H1 (cell line): ENCODE data around the gene NEU4.

ENCODE experiments used
- ATF2 ChIP-seq: IDR thresholded peaks from 2 replicates; pipeline ENCODE4 v1.6.1; 2012; ENCODE audit warnings: low read length, inconsistent platforms
- CEBPB ChIP-seq: IDR thresholded peaks from 2 replicates; pipeline ENCODE4 v1.6.1; 2012; ENCODE audit warnings: low read depth, low read length
- CTCF ChIP-seq, 3 experiments: IDR thresholded peaks; 1 replicate in 2 of 3; 2 replicates in 1 of 3; pipeline versions ENCODE4 v1.5.1 to v1.6.1; 2011; ENCODE audit warnings: low read length in 3 of 3, mild to moderate bottlenecking in 3 of 3, inconsistent platforms in 2 of 3, low read depth in 1 of 3, moderate library complexity in 1 of 3; ENCODE audit not compliant: insufficient read depth in 1 of 3; ENCODE audit errors: control extremely low read depth in 1 of 3
- EZH2 ChIP-seq: fragments of 200-600 bp; sonication (generic); IDR thresholded peaks from 2 replicates; pipeline ENCODE4 v1.7.1; 2012; ENCODE audit warnings: low read depth, mild to moderate bottlenecking, moderate library complexity, low read length, inconsistent platforms; ENCODE audit not compliant: severe bottlenecking
- POLR2A ChIP-seq, 2 experiments: IDR thresholded peaks; 1 replicate in 1 of 2; 2 replicates in 1 of 2; pipeline ENCODE4 v1.6.1; 2011; ENCODE audit warnings: low read depth in 2 of 2, low read length in 2 of 2, mild to moderate bottlenecking in 2 of 2; ENCODE audit errors: control extremely low read depth in 1 of 2
- RFX5 ChIP-seq: IDR thresholded peaks from 2 replicates; pipeline ENCODE4 v1.6.1; 2011; ENCODE audit warnings: low read depth, low read length, improper control_type of control experiment, borderline replicate concordance
- SIN3A ChIP-seq, 2 experiments: IDR thresholded peaks in 1 of 2; conservative IDR thresholded peaks in 1 of 2; 2 replicates each; pipeline ENCODE4 v1.6.1; 2011 to 2012; ENCODE audit warnings: low read length in 2 of 2, improper control_type of control experiment in 1 of 2, low read depth in 1 of 2, mild to moderate bottlenecking in 1 of 2
- TCF12 ChIP-seq: IDR thresholded peaks from 2 replicates; pipeline ENCODE4 v1.6.1; 2011; ENCODE audit warnings: low read depth, mild to moderate bottlenecking, low read length
- TF ChIP-seq, protein P1 (sequence below): IDR thresholded peaks from 2 replicates; pipeline ENCODE4 v1.6.1; 2012; ENCODE audit warnings: inconsistent platforms

DNA sequence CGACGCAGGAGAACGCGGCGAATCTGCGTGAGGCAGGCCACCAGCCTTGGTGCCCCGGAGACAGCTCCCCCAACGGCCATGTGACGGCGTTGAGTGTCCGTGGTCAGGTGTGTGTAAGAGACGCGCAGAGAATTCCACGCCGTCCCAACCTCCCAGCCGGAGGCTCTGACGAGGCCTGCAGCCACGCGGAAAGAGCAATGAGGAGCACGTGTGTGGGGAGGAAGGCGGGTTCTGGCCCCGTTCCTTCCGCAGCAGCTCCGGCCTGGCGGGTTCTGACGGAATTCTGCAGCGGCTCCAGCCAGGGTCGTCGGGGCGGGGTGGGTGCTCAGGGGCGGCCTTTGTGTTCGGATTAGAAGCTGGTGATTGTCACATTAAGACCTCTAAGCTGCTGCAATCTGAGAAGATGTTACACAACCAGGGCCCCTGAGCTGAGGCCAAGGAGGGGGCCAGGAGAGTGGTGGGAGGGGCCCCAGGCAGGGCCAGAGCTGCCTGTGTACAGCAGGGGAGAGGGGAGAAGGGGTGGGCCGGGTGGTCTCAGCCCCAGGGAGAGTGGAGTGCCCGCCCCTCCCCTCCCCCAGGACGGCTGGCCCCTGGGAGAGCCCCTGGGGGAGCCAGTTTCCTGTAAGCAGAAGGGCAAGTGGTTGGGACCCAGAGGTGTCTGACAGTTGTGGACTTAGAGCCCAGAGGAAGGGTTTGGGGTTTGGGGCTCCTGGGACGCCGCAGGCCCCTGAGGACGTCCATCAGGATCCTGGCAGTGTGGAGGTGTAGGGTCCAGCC lies 37.5 kb upstream of the NEU4 start:
- TF ChIP-seq CTCF (IDR thresholded peaks at IDR 0.05; ENCODE audit: control extremely low read depth in 1 of 3, insufficient read depth in 1 of 3, low read depth in 1 of 3, low read length in 3 of 3) (no peak), RFX5 (no peak), POLR2A (IDR thresholded peaks at IDR 0.05; ENCODE audit: control extremely low read depth in 1 of 2, low read depth in 2 of 2, low read length in 2 of 2) (no peak), EZH2 (no peak), SIN3A (conservative IDR thresholded peaks at IDR 0.05 in 1 of 2, IDR thresholded peaks at IDR 0.05 in 1 of 2; ENCODE audit: low read depth in 1 of 2, low read length in 2 of 2) (no peak), ATF2 (no peak), CEBPB (peak; percentile 71), TCF12 (no peak)
- TF ChIP-seq, protein P1, sequence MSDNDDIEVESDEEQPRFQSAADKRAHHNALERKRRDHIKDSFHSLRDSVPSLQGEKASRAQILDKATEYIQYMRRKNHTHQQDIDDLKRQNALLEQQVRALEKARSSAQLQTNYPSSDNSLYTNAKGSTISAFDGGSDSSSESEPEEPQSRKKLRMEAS: peak; percentile 60; the same call in 1 of the 2 replicates
